Fibroblast of the aortic adventitia (primary cell): ENCODE results near the gene SHISA6. TPM values are rescaled to one million over a fixed set of nuclear protein-coding genes. Genes with fewer than 3 reads are reported as not detected.
"Not testable (repeated sequence)": the region's sequence is repeated elsewhere in the genome, so short reads cannot be mapped to it uniquely, and the experiment has no call there.

ENCODE experiments used
- DNase-seq: peaks from one replicate; pipeline ENCODE4 v3.0.0-alpha.2; 2010; ENCODE audit warnings: low read depth
- H3K4me3 ChIP-seq: 2 replicates; pipeline ENCODE4 v1.5.1; 2011; ENCODE audit warnings: low read depth, mild to moderate bottlenecking, control low read depth, low read length, moderate library complexity
- CTCF ChIP-seq: IDR thresholded peaks from 2 replicates; pipeline ENCODE4 v1.5.1; 2011; ENCODE audit warnings: mild to moderate bottlenecking, low read length, control low read depth, inconsistent platforms; ENCODE audit not compliant: insufficient read depth
- total RNA-seq: library from RNA; depleted of rRNA; stranded (reverse); fragments of >200 nt; gene quantifications from 2 replicates; pipeline ENCODE4 v1.2.3, GENCODE V29; 2012; ENCODE audit warnings: low replicate concordance

Gene SHISA6
- total RNA-seq, 1 donor = not detected

GRCh38 chr17:11294826-11295225 is 53.8 kb downstream of the SHISA6 start:
- DNase-seq = no peak
- no peak for TF ChIP-seq CTCF
- no peak overlapping the region for H3K4me3 ChIP-seq

- no peak overlapping the region for H3K4me3 ChIP-seq
- no peak for DNase-seq
- no peak for TF ChIP-seq CTCF
Measured at GRCh38 chr17:11296994-11297393, 56.0 kb downstream of the SHISA6 start.

GRCh38 chr17:11298401-11298800 is 57.4 kb downstream of the SHISA6 start:
- TF ChIP-seq CTCF = no peak
- DNase-seq = no peak
- H3K4me3 ChIP-seq = no peak overlapping the region

GRCh38 chr17:11300201-11300600 is 59.2 kb downstream of the SHISA6 start:
- H3K4me3 ChIP-seq = no peak overlapping the region
- no peak for DNase-seq
- TF ChIP-seq CTCF = no peak

GRCh38 chr17:11300738-11301137 is 59.7 kb downstream of the SHISA6 start:
- no peak overlapping the region for H3K4me3 ChIP-seq
- TF ChIP-seq CTCF = no peak
- DNase-seq = no peak

- not testable (repeated sequence) for H3K4me3 ChIP-seq
Measured at GRCh38 chr17:11301874-11302273, 60.9 kb downstream of the SHISA6 start.

GRCh38 chr17:11302401-11303186 is 61.6 kb downstream of the SHISA6 start:
- TF ChIP-seq CTCF = no peak
- DNase-seq = no peak
- H3K4me3 ChIP-seq = no peak overlapping the region

More at GRCh38 chr17:11301874-11302273, 60.9 kb downstream of the SHISA6 start:
- not testable (repeated sequence) for DNase-seq
